GM19240 (cell line): ENCODE data around the gene MMP3.
"Not testable (repeated sequence)": the region's sequence is repeated elsewhere in the genome, so short reads cannot be mapped to it uniquely, and the experiment has no call there.

Experiments
- DNase-seq: peaks from one replicate; pipeline ENCODE4 v3.0.0; 2011; ENCODE audit warnings: low spot score; ENCODE audit not compliant: insufficient read length

MMP3 gene

GRCh38 chr11:102843489-102843888 lies at the start of gene MMP3:
TSS of gene MMP3 (minus strand) at chr11:102843609. CDS start at chr11:102843546, 63 bp downstream.
- no peak for DNase-seq

GRCh38 chr11:102891736-102892135 lies 48.3 kb upstream of the MMP3 start:
- DNase-seq = no peak

- DNase-seq = no peak
Observed at GRCh38 chr11:102886999-102887398, 43.6 kb upstream of the MMP3 start.

GRCh38 chr11:102883141-102883540 lies 39.7 kb upstream of the MMP3 start:
- DNase-seq = no peak

- no peak for DNase-seq
Observed at GRCh38 chr11:102882389-102883024, 39.1 kb upstream of the MMP3 start.

- no peak for DNase-seq
Observed at GRCh38 chr11:102879801-102880200, 36.4 kb upstream of the MMP3 start.

- DNase-seq = no peak
Observed at GRCh38 chr11:102878595-102878994, 35.2 kb upstream of the MMP3 start.

GRCh38 chr11:102874852-102875251 lies 31.4 kb upstream of the MMP3 start, which contains the start of gene MMP12:
TSS of gene MMP12 (minus strand) at chr11:102874982. CDS start at chr11:102874937, 45 bp downstream.
- DNase-seq = no peak

- not testable (repeated sequence) for DNase-seq
Observed at GRCh38 chr11:102869354-102869964, 26.1 kb upstream of the MMP3 start.

GRCh38 chr11:102868339-102868738 lies 24.9 kb upstream of the MMP3 start:
- no peak for DNase-seq

GRCh38 chr11:102864724-102865123 lies 21.3 kb upstream of the MMP3 start:
- no peak for DNase-seq

- no peak for DNase-seq
Observed at GRCh38 chr11:102853956-102854355, 10.5 kb upstream of the MMP3 start.

GRCh38 chr11:102853055-102853454 lies 9.6 kb upstream of the MMP3 start:
- DNase-seq = no peak

- no peak for DNase-seq
Observed at GRCh38 chr11:102850973-102851745, 7.8 kb upstream of the MMP3 start.

GRCh38 chr11:102849311-102849710 lies 5.9 kb upstream of the MMP3 start:
- no peak for DNase-seq

- no peak for DNase-seq
Observed at GRCh38 chr11:102846292-102846691, 2.9 kb upstream of the MMP3 start.

- DNase-seq = no peak
Observed at GRCh38 chr11:102842930-102843329, 479 bp downstream of the MMP3 start.

GRCh38 chr11:102840018-102840417 lies 3.4 kb downstream of the MMP3 start:
- no peak for DNase-seq

GRCh38 chr11:102837646-102838045 lies 5.8 kb downstream of the MMP3 start:
- DNase-seq = no peak

GRCh38 chr11:102837156-102837555 lies 6.3 kb downstream of the MMP3 start:
- DNase-seq = no peak

- no peak for DNase-seq
Observed at GRCh38 chr11:102836290-102836875, 7.0 kb downstream of the MMP3 start.

GRCh38 chr11:102833731-102834130 lies 9.7 kb downstream of the MMP3 start:
- DNase-seq = no peak
